NCI-H187 (cell line): ENCODE data around the gene SCNN1G.

Source experiments
- DNase-seq, 2 experiments: peaks; one replicate each; lab custom pipeline; 2025; lab: John Stamatoyannopoulos, UW

The SCNN1G gene

DNA sequence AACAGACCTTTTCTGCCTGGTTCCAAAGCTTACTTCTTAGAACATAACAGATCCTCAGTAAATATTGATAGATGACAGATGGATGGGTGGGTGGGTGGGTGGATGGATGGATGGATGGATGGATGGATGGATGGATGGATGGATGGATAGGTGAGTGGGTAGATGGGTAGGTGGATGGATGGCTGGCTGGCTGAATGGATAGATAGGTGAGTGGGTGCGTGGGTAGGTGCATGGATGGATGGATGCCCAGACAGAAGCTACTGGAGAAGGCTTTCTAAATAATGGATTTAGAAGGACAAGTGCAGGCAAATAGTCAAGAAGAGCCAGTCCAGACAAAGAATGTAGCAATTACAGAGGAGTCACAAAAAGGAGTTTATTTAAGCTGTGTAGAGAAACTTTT is 19.6 kb downstream of the SCNN1G start:
- no peak for DNase-seq

DNA sequence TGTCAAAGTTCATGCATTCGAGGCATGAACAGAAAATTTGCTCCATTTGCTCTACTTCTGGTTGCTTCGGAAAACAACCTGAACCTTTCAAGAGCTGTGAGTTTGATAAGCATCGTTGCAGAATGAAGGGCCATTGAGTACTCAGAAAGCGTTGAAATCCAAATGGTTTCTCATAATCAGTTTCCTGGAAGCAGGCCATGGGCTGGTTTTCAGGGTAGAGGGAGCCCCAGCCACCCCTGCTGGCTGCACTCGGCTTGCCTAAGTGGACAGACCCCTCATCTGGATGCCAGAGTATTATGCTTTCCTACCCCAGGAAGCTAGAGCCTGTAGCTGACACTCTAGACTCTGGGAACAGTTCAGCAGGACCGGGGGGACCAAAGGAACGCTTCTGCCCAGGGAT is 24.4 kb downstream of the SCNN1G start:
- DNase-seq = peak; percentile 77 to 87

DNA sequence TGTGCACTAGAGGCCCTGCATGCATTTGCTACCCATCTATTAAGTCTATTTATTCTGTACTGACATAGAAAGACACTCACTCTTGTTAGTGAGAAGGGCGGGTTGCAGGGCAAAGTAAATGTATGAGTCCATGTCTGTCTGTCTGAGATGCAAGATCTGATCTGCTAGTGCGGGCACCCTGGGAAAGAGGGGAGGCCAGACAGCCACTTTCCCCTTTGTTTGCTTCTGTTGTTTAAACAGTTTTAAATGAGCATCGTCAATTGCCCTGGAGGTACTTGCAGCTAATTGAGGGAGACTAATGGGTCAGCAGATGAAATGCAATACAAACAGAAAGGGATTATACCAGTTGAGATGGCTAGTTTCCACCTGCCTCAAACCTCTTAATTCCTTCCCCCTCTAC is 24.9 kb downstream of the SCNN1G start:
- DNase-seq = peak; percentile 36 to 49

DNA sequence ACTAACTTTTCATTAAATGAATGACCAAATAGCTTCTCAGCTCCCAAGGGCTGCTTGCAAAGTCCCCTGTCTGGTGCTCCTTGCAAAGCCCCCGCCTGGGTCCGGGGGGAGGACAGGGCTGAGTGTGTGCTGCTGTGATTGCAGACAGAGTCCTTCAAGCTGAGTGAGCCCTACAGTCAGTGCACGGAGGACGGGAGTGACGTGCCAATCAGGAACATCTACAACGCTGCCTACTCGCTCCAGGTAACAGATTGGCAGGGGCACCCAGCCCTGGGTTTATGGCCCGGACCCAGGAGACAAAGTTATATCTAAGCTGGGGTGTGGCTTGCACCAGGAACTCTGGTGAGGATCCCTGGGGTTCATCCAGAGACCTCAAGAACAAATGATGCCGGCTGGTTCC is 27.1 kb downstream of the SCNN1G start:
- no peak for DNase-seq

DNA sequence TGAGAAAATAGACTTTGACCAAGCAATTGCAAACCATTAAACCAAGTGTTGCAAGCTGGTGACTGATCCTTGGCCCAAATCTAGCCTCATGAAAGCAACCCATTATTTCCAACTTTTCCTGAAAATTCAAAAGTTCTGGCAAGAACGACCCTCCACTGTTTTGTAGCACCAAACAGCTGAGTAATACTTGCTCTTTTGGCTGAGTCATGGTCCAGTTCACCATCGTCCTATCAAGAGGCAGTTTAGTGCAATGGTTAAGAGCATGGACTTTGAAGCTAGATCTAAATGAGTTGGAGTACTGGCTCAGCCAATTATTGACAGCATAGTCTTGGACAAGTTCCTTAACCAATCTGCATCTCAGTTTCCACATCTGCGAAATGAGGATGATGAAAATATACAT is 31.3 kb downstream of the SCNN1G start:
- no peak for DNase-seq

DNA sequence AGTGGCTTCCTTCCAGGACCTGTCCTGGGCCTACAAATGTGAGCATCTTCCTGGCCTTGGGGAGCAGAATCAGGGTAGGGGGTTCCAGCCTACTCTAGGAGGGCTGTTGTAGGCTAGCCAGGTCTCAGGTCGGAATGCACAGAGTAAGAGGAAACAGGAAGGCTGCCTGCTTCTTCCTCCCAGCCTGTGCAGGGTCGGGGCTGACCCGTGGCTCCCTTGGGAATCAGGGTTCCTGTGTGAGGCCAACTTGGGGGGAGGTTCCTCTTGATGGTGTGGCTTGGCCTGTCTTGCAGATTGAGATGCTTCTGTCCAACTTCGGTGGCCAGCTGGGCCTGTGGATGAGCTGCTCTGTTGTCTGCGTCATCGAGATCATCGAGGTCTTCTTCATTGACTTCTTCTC is 32.3 kb downstream of the SCNN1G start:
- no peak for DNase-seq

DNA sequence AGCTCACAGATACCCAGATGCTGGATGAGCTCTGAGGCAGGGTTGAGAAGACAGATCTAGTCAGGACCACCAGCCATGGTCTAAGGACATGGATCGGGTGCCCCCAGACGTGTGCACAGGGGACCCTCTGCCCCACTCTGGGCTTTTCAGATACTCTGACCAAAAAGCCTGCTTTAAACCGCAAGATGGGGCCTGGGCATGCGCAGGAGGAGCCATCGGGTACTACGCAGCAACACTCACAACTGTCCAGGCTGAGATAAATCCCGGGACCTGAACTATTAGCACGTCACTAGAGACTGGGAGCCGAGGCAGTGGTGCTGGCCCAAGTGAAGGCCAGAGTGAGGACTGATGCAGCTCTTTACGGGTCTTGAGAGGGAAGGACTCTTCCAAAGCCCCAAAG is 32.9 kb downstream of the SCNN1G start:
- DNase-seq = no peak

DNA sequence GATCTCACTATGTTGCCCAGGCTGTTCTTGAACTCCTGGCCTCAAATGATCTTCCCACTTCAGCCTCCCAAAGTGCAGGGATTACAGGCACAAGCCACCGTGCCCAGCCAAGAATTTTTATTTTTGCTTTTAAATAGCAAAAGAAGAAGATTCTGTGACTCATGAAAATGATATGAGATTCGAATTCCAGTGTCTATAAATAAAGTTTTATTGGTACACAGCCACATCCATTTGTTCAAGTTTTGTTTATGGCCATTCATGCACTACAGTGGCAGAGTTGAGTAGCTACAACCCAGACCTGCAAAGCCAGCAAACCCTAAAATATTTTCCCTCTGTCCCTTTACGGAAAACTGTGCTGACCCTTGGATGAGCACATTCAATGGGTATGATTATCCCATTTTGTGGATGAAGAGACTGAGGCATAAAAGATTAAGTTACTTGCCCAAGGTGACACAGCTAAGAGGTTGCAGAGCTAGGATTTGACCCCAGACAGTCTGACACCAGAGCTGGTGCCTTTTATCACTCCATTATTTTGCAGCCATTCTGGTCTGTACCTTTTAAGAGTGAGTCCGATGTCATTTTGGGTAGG is 34.2 kb downstream of the SCNN1G start:
- no peak for DNase-seq

DNA sequence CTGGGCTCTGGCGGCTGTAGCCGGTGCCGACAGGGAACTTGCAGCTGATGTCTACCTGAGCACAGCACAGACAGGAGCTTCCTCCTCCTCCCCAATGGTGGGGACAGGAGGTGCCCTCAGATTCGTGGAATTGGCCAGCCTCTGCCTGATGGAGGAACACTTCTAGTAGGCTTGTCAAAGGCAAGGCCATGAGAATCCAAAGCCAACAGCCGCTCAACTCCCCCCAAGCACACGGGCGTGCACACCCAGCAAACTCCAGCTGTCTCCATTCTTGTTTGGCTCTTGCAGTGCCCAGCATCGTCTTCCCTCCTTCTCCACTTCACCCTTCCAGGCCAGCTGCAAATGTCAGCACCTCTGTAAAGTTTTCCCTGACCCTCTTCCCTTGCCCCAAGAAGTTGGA is 35.1 kb downstream of the SCNN1G start:
- no peak for DNase-seq

DNA sequence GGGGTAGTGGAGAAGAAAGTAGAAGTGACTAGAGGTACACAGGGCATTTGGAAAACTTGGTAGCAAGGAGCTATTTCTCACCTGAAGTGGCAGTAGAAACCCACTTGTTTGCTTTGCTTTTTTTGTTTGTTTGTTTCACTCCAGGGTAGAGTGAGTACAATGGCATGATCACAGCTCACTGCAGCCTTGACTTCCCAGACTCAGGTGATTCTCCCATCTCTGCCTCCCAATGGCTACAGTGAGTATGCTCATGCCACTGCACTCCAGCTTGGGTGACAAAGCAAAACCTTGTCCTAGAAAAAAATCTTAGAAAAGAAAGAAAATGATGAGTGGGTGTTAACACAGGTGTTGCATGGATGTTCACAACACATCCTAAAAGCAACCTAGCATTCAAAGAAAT is 40.4 kb downstream of the SCNN1G start:
- no peak for DNase-seq

DNA sequence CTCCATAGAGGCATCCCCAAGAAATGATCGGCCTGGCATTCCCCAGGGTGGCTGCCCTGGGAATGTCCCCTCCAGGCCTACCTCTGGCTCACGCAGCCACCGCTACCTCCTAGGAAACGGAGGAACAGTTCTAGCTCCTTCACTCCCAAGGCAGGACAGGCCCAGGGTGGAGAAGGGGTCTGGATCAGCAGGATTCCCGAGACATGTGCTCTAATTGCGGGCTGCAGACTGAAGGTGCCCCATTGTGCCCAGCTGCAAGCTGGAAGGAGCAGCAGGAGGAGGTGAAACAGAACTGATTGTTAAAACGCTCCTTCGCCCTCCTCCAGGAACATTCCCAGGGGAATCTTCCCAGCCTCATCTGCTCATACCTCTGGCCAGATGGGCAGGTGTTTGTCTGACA is 40.8 kb downstream of the SCNN1G start:
- no peak for DNase-seq

DNA sequence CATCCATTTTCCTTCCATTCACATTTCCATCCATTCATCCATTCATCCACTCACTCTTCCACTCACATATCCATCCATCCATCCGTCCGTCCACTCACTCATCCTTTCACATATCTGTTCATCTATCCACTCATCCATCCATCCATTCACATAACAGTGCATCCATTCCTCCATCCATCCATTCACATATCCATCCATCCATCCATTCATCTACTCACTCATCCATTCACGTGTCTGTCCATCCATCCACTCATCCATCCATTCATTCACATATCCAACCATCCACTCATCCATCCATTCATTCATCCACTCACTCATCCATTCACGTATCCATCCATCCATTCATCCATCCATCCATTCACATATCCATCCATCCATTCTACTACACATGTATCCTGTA is 42.6 kb downstream of the SCNN1G start:
- DNase-seq = no peak

DNA sequence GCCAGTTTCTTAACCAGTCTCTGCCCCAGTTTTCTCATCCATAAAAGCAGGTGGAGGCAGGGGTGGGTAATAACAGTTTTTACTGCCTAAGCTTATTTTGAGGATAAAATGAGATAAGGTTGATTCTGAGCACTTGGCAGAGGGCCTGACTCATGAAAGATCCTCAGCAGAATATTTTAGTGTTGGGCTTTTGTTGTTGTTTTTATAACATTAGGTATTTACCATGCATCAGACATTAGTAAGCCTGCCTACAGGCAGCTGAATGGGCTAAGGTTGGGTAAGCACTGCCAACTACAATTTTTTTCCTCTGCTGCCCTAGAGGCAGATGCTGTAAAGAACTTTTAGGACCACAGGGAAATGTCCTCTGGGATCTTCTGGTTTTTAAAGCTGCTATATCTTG is 43.1 kb downstream of the SCNN1G start:
- DNase-seq = no peak

DNA sequence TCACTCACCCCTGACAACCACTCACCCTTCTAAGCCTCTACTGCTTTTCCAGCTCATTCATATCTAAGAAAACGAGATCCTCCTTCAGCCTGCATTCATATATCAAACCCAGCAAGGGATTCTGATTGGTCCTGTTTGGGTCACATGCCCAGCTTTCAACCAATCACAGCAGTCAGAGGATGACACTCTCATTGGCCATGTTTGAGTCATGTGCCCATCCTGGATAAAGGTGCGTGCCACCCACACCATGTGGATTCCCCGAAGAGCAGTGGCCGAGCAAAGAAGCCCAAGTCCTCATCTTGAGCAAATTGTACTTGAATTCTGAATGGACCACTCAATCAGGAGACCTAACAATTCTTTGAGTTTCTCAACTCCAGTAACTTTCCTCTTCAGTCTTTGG is 45.0 kb downstream of the SCNN1G start:
- no peak for DNase-seq

DNA sequence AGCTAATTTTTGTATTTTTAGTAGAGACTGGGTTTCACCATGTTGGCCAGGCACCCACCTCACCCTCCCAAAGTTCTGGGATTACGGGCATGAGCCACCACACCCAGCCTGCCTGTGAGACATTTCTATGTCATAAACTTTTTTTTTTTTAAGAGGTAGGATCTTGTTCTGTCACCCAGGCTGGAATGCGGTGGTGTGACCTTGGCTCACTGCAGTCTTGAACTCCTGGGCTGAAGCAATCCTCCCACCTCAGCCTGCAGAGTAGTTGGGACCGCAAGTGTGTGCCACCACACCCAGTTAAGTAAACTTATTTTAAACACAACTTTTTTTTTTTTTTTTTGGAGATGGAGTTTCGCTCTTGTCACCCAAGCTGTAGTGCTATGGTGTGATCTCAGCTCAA is 47.2 kb downstream of the SCNN1G start:
- DNase-seq = no peak

DNA sequence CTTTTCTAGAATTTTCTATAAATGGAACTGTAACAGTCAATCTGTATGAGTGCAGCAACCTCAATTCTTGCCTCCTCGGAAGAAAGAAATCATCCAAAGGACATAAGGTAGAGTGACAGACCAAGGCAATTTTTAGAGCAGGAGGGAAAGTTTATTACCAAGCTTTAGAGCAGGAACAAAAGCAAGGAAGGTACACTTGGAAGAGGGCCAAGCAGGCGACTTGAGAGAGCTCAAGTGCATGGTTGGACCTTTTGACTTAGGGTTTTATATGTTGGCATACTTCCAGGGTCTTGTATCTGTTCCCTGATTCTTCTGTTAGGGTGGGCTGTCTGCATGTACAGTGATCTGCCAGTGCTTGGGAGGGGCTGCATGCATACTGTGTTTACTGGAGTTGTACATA is 50.3 kb downstream of the SCNN1G start:
- DNase-seq = peak; percentile 17 to 36

DNA sequence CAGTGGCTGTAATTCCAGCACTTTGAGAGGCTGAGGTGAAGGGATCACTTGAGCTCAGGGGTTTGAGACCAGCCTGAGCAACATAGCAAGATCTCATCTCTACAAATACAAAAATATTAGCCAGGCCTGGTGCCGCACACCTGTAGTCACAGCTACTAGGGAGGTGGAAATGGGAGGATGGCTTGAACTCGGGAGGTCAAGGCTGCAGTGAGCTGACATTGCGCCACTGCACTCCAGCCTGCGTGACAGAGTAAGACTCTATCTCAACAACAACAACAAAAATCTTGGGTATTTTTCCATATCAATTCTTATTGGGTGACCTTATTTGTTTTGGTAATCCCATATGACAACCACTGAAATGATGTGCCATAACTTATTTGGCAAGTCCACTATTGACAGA is 52.6 kb downstream of the SCNN1G start:
- no peak for DNase-seq

DNA sequence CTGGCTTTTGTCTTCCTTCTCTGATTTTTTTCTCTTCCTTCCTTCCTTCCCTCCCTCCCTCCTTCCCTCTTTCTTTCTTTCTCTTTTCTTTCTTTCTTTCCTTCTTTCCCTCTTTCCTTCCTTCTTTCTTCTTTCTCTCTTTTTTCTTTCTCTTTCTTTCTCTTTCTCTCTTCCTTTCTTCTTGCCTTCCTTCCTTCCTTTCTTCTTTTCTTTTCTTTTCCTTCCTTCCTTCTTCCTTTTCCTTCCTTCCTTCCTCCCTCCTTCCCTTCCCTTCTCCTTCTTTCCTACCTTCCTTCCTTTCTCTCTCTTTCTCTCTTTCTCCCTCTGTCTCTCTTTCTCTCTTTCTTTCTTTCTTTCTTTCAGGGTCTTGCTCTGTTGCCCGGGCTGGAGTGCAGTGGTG is 54.4 kb downstream of the SCNN1G start:
- DNase-seq = no peak

DNA sequence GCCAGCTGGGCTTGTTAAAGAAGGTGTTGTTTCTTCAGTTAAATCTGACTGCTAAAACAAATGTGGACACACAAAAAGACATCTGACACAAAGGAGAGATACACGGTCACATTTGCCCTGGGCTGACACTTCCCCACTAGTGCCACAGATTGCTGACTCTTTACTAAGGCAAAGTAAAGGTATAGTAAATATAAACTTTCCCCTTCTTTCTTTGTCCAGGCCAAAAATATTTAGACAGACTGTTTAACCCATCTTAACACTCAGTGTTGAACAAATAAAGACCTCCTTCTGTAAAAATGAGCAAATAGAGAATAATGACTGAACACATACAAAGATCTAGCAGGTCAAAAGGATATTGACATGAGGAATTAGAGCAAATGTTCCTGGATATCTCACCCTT is 58.4 kb downstream of the SCNN1G start:
- DNase-seq = no peak

DNA sequence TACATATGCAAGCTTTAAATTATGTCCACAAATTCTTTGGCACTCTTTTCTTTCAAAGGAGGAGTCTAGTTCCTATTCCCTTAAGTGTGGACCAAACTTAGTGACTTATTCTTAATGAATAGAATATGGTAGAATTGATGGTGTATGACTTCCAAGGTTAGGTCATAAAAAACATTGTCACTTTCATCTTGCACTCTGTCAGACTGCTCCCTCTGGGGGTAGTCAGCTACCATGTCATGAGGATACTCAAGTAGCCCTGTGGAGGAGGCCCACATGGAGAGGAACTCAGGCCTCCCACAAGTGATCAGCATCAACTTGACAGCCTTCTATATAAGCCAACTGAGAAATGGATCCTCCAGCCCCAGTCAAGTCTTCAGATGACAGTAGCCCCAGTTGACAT is 61.6 kb downstream of the SCNN1G start:
- DNase-seq = no peak

DNA sequence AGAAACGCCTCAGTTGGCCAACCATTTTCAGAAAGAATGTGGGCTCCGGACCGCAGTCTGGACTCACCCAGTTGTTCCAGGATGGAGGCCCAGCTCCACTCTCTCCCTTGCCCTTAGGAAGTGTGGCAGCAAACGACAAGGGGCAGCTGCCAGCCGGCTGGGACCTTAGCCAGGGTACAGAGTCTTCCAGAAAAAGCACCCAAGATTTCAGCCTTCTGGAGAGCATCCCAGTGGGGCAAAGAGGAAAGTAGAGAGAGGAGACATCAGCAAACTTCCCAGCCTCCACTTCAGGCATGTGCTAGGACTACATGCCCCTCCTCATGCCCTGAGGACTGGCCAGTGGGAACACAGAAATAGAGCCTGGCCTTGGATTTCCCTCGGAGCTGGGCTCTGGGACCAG is 62.7 kb downstream of the SCNN1G start:
- no peak for DNase-seq

DNA sequence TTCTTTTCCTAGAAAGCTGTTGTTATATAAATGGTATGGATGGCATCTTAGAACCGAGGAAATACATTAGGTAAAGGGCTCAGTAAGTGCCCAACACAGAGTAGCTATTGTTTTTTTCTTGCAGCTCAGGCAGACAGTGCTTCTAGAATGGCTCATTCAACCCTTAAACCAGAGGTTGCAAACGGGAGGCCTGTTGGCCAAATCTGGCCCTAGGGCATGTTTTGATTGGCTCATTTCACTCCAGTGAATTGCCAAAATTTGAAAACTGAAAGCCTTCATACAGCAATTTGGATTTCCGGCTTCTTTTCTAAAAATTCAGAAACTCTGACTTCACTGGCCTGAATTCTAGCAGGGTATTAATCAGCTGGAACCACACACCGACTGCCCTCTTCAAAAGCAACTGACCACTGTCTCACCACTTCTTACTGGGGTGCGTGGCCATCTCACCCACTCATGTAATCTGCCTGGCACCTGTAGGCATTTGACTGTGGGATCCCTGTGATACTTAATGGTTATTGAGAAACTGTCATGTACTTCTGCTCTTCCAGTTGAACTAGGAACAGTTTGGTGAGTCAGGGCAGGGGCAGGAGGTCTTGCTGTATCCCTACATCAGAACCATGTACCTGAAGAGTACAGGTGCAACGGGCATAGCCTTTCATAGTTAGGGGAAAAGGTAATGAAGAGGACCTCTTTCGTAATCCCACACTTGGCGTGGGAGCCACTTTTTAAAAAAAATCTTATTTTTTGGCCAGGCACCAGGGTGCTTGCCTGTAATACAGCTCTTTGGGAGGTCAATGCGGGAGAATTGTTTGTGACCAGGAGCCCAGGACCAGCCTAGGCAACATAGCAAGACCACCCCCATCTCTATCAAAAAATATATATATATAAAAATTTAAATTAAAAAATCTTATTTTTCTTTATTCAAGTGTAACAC is 66.0 kb downstream of the SCNN1G start:
- no peak for DNase-seq

DNA sequence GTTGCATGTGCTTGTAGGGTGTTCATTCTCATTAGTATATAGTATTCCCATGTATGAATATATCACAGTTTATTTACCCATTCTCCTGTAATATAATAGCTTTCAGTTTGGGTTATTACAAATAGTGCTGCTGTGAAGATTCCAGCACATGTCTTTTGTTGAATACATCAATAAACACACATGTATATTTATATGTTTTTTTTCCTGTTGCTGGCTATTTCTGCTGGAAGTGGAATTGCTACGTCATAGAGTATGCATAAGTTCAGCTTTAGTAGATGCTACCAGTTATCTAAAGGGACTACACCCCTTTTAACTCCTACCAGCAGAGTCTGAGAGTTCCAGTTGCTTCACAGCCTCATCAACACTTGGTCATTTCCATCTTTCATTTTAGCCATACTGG is 67.3 kb downstream of the SCNN1G start:
- DNase-seq = no peak

DNA sequence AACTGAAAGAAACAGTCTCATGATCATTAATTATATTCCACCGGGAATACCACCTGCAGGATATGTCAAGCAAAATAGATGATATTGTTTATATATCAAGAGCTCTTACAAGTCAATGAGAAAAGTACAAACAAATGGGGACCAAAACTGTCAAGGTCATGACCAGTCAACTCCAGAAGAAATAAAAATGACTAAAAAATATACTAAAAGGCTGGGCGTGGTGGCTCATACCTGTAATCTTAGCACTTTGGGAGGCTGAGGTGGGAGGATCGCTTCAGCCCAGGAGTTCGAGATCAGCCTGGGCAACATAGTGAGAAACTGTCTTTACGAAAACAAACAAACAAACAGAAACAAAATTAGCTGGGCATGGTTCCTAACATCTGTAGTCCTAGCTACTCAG is 69.8 kb downstream of the SCNN1G start:
- DNase-seq = no peak
